ENCODE data around the gene GRAMD2B. TPM values are rescaled to one million over a fixed set of nuclear protein-coding genes. Genes with fewer than 3 reads are reported as not detected.

The GRAMD2B gene
- total RNA-seq, 1 experiment from 2014 or later: 7.2 TPM

DNA sequence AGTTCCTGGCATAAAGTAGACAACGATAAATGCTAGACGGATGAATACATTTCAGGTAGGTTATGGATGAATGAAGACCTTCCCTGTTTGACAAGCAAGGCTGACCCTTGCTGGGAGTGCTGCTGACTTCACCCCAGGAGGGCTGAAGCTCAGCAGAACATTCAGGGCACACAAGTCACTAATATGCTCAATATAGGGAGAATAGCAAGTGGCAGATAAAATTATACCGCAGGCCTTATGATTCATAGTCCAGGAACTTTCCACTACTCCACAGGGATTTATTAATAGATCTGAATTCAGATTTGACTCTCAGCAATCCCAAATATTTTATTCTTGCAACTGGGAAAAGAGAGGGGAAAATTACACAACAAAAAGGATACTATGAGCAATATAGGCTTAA lies 38.2 kb upstream of the GRAMD2B start:
- H3K9me3 ChIP-seq (ENCODE audit: control insufficient read depth in 1 of 2, insufficient read depth in 1 of 2, low read depth in 1 of 2, low read length in 2 of 2): no peaks in the 10 kb centered on the region; a peak in 1 of 4 replicates
- RAD21 ChIA-PET (ENCODE audit: low non-redundant PET in 1 of 2, low total read pairs in 2 of 2, uncharacterized antibody in 2 of 2, unreplicated experiment in 2 of 2): no interaction called here
- peaks cover 13 to 15% of the 10 kb centered on the region in 2 experiments for H3K4me1 ChIP-seq (ENCODE audit: control insufficient read depth in 1 of 2, insufficient read depth in 2 of 2, low read length in 2 of 2)
- 0 out of 2 replicates have a peak, but pooled peaks have one; percentile 4 for TF ChIP-seq RAD21 (IDR thresholded peaks at IDR 0.05; ENCODE audit: low read depth)
- TF ChIP-seq FOSL1 (IDR thresholded peaks at IDR 0.05; ENCODE audit: low read depth): peak; percentile 40; the same call in 1 of the 2 replicates
- no peak for TF ChIP-seq EZH2 (IDR thresholded peaks at IDR 0.05)
- no peaks in the 10 kb centered on the region for H3K9me2 ChIP-seq (ENCODE audit: insufficient read depth)
- DNase-seq (ENCODE audit: low read depth, low spot score) (no peak), ATAC-seq (peak; percentile 80)
- no peaks in the 10 kb centered on the region for H4K20me1 ChIP-seq (ENCODE audit: insufficient read depth)
- H3K36me3 ChIP-seq (ENCODE audit: control insufficient read depth in 1 of 2, insufficient read depth in 2 of 2, low read length in 2 of 2): no peaks in the 10 kb centered on the region
- BruUV-seq (replicated peaks): no TSS peak
- POLR2A ChIA-PET: no interaction called here
- intact Hi-C loops (cut with micrococcal nuclease): no loop called here
- H3K9ac ChIP-seq (ENCODE audit: low read length): 0 out of 2 replicates have a peak overlapping the region, but pooled peaks have one; percentile 14
- H3K27me3 ChIP-seq (ENCODE audit: insufficient read depth, low read length): no peaks in the 10 kb centered on the region
- H3K4me2 ChIP-seq (ENCODE audit: low read length): peak overlapping the region; percentile 58
- no peaks in the 10 kb centered on the region for H3K79me2 ChIP-seq (ENCODE audit: insufficient read depth, low read length)
- CTCF ChIA-PET: no interaction called here
- peak overlapping the region; percentile 86 for H2AFZ ChIP-seq (ENCODE audit: low read depth, low read length, poor library complexity, severe bottlenecking)
- H3K4me3 ChIP-seq (replicated peaks in 1 of 2; ENCODE audit: low read depth in 1 of 2, low read length in 2 of 2): 0 out of 4 replicates have a peak overlapping the region, but pooled peaks of 1 of the 2 experiments have one; percentile 1
- H3K27ac ChIP-seq (ENCODE audit: low read depth, low read length): peak overlapping the region; percentile 6; the same call in 1 of the 2 replicates

DNA sequence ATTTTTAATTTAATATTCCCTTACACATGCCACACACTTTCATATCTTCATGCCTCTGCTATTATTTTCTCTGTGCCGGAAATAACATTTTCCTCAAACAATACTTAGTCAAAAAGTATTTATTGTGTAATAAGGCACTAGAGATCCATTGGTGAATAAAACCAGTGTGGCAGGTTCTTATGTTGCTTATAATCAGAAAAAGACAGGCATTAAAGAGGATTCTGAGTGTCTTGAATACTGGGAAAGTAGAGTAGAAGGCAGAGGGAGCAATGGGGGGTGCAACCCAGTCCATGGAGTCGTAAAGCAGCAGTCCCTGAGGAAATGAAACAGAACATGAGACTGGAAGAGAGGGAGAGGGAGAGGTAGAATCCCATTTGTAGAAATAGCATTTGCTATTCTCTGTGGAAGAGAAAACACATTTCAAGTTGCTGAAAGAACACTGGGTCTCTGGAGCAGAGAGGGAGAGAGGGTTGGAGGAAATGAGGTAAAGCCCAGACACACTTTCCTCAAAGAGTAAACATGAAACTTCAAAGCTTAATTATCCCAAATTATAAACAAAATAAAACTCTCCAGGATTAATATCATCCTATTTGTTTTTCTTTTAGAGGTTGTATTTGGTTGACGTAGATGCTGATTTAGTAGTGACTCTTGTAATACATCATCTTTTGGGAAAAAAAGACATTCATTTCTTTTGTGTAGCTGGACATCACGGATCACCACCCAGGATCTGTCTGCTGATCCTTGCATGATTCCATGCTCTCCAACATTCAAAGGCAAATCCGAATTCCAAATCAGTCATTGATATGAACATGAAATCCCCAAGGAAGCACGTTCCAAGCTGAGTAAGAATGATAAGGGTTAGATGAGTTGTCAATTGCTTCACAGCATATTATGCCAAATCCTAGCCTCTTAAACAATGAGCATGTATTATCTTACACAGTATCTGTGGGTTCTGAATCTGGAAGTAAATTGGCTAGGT lies 37.4 kb upstream of the GRAMD2B start:
- H2AFZ ChIP-seq (ENCODE audit: low read depth, low read length, poor library complexity, severe bottlenecking): no peak overlapping the region
- ATAC-seq (no peak), DNase-seq (ENCODE audit: low read depth, low spot score) (no peak)
- no peaks in the 10 kb centered on the region for H4K20me1 ChIP-seq (ENCODE audit: insufficient read depth)
- no peak overlapping the region for H3K9ac ChIP-seq (ENCODE audit: low read length)
- H3K27ac ChIP-seq (ENCODE audit: low read depth, low read length): no peak overlapping the region; the same call in 1 of the 2 replicates
- intact Hi-C loops (cut with micrococcal nuclease): no loop called here
- H3K79me2 ChIP-seq (ENCODE audit: insufficient read depth, low read length): no peaks in the 10 kb centered on the region
- peak overlapping the region; percentile 58 for H3K4me2 ChIP-seq (ENCODE audit: low read length)
- peaks cover 13 to 15% of the 10 kb centered on the region in 2 experiments for H3K4me1 ChIP-seq (ENCODE audit: control insufficient read depth in 1 of 2, insufficient read depth in 2 of 2, low read length in 2 of 2)
- RAD21 ChIA-PET (ENCODE audit: low non-redundant PET in 1 of 2, low total read pairs in 2 of 2, uncharacterized antibody in 2 of 2, unreplicated experiment in 2 of 2): no interaction called here
- H3K27me3 ChIP-seq (ENCODE audit: insufficient read depth, low read length): no peaks in the 10 kb centered on the region
- POLR2A ChIA-PET: no interaction called here
- no peaks in the 10 kb centered on the region for H3K9me2 ChIP-seq (ENCODE audit: insufficient read depth)
- CTCF ChIA-PET: no interaction called here
- no TSS peak for BruUV-seq (replicated peaks)
- H3K36me3 ChIP-seq (ENCODE audit: control insufficient read depth in 1 of 2, insufficient read depth in 2 of 2, low read length in 2 of 2): no peaks in the 10 kb centered on the region
- no peak overlapping the region for H3K4me3 ChIP-seq (replicated peaks in 1 of 2; ENCODE audit: low read depth in 1 of 2, low read length in 2 of 2)
- no peak for TF ChIP-seq ELF1 (IDR thresholded peaks at IDR 0.05; ENCODE audit: borderline replicate concordance, low read depth)
- TF ChIP-seq SIN3A (IDR thresholded peaks at IDR 0.05; ENCODE audit: low read depth): no peak
- TF ChIP-seq SP1 (IDR thresholded peaks at IDR 0.05; ENCODE audit: low read depth): no peak
- TF ChIP-seq, protein P1, sequence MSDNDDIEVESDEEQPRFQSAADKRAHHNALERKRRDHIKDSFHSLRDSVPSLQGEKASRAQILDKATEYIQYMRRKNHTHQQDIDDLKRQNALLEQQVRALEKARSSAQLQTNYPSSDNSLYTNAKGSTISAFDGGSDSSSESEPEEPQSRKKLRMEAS (IDR thresholded peaks at IDR 0.05): no peak
- TF ChIP-seq, protein P2, sequence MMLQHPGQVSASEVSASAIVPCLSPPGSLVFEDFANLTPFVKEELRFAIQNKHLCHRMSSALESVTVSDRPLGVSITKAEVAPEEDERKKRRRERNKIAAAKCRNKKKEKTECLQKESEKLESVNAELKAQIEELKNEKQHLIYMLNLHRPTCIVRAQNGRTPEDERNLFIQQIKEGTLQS (IDR thresholded peaks at IDR 0.05): no peak
- no peak for TF ChIP-seq ZNF274 (IDR thresholded peaks at IDR 0.05; ENCODE audit: low read depth, low read length)
- no peak for TF ChIP-seq TCF7L2 (IDR thresholded peaks at IDR 0.05; ENCODE audit: borderline replicate concordance, extremely low read depth, insufficient read depth, insufficient read length)
- no peak for TF ChIP-seq EZH2phosphoT487 (IDR thresholded peaks at IDR 0.05; ENCODE audit: borderline replicate concordance)
- TF ChIP-seq FOSL1 (IDR thresholded peaks at IDR 0.05; ENCODE audit: low read depth): no peak
- no peak for TF ChIP-seq EGR1 (IDR thresholded peaks at IDR 0.05; ENCODE audit: low read depth)
- no peak for TF ChIP-seq EZH2 (IDR thresholded peaks at IDR 0.05)
- TF ChIP-seq ZFX (IDR thresholded peaks at IDR 0.05): no peak
- no peak for TF ChIP-seq CEBPB (IDR thresholded peaks at IDR 0.05; ENCODE audit: low read depth)
- TF ChIP-seq POLR2A (IDR thresholded peaks at IDR 0.05; ENCODE audit: borderline replicate concordance, extremely low read depth, insufficient read depth, insufficient read length): no peak
- TF ChIP-seq, protein P3, sequence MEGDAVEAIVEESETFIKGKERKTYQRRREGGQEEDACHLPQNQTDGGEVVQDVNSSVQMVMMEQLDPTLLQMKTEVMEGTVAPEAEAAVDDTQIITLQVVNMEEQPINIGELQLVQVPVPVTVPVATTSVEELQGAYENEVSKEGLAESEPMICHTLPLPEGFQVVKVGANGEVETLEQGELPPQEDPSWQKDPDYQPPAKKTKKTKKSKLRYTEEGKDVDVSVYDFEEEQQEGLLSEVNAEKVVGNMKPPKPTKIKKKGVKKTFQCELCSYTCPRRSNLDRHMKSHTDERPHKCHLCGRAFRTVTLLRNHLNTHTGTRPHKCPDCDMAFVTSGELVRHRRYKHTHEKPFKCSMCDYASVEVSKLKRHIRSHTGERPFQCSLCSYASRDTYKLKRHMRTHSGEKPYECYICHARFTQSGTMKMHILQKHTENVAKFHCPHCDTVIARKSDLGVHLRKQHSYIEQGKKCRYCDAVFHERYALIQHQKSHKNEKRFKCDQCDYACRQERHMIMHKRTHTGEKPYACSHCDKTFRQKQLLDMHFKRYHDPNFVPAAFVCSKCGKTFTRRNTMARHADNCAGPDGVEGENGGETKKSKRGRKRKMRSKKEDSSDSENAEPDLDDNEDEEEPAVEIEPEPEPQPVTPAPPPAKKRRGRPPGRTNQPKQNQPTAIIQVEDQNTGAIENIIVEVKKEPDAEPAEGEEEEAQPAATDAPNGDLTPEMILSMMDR (IDR thresholded peaks at IDR 0.05 in 2 of 3, conservative IDR thresholded peaks at IDR 0.05 in 1 of 3; ENCODE audit: borderline replicate concordance in 1 of 3, insufficient read depth in 1 of 3, low read depth in 2 of 3, low read length in 2 of 3): no peak
- H3K9me3 ChIP-seq (ENCODE audit: control insufficient read depth in 1 of 2, insufficient read depth in 1 of 2, low read depth in 1 of 2, low read length in 2 of 2): no peaks in the 10 kb centered on the region; a peak in 1 of 4 replicates
